SIG-M5 treated with dmso at 0.1 percent for 504 hours (cell line): ENCODE data around the gene SLC1A5.
A peak's percentile ranks its signal among the peaks of the same experiment; 100 is the strongest.
"Not testable (repeated sequence)": the region's sequence is repeated elsewhere in the genome, so short reads cannot be mapped to it uniquely, and the experiment has no call there.

Experiments used
- DNase-seq: peaks from one replicate; lab custom pipeline; 2025; ENCODE audit not compliant: unreplicated experiment; lab: John Stamatoyannopoulos, UW

The SLC1A5 gene

DNA sequence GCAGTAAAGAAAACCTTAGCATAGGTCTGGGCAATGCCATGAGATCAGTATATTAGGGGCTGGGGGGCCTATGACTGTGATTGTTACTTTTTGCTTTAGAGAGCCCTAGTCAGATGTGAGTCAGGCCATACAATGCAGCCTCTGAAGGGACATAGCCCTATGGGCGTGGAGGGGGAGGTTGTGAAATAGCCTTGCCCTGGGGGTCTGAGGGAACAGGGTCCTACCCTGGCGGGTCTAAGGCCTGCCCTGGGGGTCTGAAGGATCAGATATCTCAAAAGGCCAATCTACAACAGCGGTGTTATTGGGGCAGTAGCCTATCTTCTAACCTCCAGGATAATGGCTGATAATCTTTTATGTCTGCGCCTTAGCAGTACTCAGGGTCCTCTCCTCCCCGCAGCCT lies 13.8 kb upstream of the SLC1A5 start:
- DNase-seq, result no peak

DNA sequence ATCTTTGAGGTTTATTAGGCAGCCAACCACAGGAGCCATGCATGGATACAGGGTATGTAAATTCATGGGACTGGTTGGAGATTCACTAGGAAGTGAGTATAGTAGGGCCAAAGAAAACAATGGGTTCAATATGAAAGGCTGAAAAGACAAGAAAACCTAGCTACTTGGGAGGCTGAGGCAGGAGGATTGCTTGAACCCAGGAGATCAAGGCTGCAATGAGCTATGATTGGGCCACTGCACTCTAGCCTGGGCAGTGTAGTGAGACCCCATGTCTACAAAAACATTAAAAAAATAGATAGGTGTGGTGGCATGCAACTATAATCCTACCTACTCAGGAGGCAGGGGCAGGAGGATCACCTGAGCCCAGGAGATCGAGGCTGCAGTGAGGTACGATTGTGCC lies 10.3 kb upstream of the SLC1A5 start:
- DNase-seq, result no peak

GRCh38 chr19:46797881-46798280 lies 9.5 kb upstream of the SLC1A5 start:
- DNase-seq, result no peak

GRCh38 chr19:46791944-46792343 lies 3.5 kb upstream of the SLC1A5 start:
- peak; percentile 60 for DNase-seq

GRCh38 chr19:46789371-46789770 lies 977 bp upstream of the SLC1A5 start:
- no peak for DNase-seq

DNA sequence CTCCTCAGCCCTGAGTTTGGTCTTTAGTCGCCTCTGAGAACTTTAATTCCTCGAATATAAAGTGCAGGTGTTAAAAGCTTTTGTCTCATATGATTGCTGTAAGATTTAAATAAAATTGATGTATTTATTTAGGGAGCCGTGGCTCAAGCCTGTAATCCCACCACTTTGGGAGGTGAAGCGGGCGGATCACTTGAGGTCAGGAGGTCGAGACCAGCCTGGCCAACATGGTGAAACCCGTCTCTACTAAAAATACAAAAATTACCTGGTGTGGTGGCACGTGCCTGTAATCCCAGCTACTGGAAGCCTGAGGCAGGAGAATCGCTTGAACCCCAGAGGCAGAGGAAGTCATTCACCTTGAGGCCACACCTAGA lies 559 bp upstream of the SLC1A5 start:
- DNase-seq, result no peak

DNA sequence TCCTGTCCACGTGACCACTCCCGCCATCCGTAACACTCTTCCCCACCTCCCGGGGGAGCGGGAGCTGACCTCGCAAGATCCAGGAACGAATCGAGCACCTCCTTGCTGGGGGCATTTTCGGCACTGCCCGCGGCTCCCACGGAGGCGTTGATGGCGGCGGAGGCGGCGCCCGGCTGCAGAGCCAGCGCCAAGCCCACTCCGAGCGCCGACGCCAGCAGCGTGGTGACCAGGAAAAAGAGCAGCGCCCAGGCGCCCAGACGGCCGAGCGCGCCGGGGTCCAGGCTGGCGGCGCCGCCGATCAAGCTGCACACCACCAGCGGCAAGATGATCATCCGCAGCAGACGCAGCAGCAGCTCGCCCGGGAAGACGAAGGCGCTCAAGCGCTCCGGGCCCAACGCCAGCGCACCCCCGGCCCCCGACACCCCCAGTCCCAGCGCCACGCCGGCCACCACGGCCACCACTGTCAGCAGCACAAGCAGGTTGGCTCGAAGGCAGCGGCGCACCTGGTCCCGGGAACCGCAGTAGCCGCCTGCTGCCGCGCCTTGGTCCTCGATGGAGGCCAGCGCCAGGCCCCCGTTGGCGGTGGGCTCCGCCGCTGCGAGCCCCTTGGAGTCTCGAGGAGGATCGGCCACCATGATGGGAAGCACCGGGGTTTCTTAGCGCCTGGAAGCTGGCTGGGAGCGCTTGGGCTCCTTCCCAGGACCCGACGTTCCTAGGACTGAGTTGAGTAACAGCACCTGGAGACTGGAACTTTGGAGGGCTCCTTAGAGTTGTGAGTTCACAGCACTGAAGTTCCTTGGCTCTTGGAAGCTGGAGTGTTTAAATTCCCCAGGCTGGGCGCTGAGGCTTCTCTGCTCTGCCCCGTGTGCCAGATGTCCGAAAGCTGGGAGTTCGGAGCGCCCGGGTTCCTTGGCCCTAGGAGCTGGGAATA lies 798 bp downstream of the SLC1A5 start:
- DNase-seq, result peak; percentile 37

DNA sequence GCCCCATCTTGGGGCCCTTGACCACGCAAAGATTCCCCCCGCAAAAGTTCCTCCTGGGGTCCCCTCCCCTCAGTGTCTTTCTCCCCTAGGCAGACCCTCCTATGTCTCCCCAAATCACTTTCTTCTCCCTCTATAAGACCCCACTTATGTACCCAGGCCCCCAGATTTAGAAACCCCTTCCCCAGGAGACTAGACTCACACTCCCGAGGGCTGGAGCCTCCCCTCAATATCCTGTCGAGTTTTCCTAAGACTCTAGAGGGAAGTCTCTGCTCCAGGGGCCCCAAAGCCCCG lies 1.4 kb downstream of the SLC1A5 start:
- DNase-seq, result no peak

- peak; percentile 89 for DNase-seq
Measured at GRCh38 chr19:46786236-46787039, 2.0 kb downstream of the SLC1A5 start.

DNA sequence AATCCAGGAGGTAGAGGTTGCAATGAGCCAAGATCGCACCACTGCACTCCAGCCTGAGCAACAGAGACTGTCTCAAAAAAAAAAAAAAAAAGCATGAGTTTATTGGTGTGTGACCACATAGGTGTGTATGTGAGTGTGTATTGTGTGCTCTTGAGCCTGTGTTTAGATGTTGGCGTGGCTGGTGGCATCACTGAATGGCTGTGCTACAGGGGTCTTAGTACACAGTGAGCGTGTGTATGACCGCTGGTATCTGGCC lies 2.5 kb downstream of the SLC1A5 start:
- DNase-seq, result no peak

DNA sequence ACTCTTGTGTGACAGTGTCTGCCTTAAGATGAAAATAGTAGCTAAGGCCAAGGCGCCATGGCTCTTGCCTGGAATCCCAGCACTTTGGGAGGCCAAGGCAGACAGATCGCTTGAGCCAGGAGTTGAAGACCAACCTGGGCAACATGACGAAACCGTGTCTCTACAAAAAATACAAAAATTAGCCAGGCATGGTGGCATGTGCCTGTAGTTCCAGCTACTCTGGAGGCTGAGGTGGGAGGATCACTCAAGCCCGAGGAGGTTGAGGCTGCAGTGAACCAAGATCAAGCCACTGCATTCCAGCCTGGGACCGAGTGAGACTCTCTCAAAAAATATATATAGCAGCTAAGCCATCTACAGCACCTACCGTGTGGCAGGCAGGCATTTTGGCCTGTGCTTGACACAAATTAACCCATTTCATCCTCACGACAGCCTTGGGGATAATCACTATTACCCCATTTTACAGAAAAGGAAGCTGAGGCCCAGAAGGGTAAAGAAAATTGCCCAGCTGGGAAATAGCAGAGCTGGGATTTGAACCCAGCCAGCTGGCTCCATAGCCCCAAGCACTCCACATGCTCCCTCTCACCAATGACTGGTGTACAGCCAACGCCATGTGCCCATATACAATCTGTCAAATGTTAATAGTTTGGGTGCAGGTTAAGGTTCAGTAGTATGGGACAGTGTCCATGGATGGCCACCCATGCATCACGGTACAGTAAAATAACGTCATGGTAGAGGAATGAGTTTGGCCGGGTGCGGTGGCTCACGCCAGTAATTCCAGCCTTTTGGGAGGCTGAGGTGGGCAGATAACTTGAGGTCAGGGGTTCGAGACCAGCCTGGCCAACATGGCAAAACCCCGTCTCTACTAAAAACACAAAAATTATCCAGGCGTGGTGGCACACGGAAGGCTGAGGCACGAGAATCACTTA lies 3.1 kb downstream of the SLC1A5 start:
- DNase-seq, result no peak

- DNase-seq, result peak; percentile 93
Measured at GRCh38 chr19:46784262-46785053, 3.9 kb downstream of the SLC1A5 start.

- DNase-seq, result no peak
Measured at GRCh38 chr19:46783670-46784069, 4.7 kb downstream of the SLC1A5 start.

GRCh38 chr19:46782355-46783019 lies 5.9 kb downstream of the SLC1A5 start:
- DNase-seq, result no peak

GRCh38 chr19:46777956-46778645 lies 10.3 kb downstream of the SLC1A5 start:
- not testable (repeated sequence) for DNase-seq

- no peak for DNase-seq
Measured at GRCh38 chr19:46776927-46777911, 11.2 kb downstream of the SLC1A5 start.

GRCh38 chr19:46775642-46776258 lies 12.6 kb downstream of the SLC1A5 start:
- DNase-seq, result no peak

GRCh38 chr19:46773018-46773399 lies 15.4 kb downstream of the SLC1A5 start:
- no peak for DNase-seq
